ENCODE results near the gene YPEL5. TPM values are rescaled to one million over a fixed set of nuclear protein-coding genes. Genes with fewer than 3 reads are reported as not detected.

YPEL5 gene
- 59.4 and 59.5 TPM in 2 replicates for total RNA-seq

GRCh38 chr2:30146337-30147195 lies at the start of gene YPEL5:
Gene YPEL5, plus strand, starts transcription at chr2:30147007. Its CDS starts 9,645 bp downstream, at chr2:30156652.

Other genes with a start within 250 kb of the YPEL5 start
- gene ALK, start 225.4 kb upstream of the YPEL5 start, total RNA-seq: not detected in 2 replicates
- 8.9 and 10.8 TPM in 2 replicates for gene LBH, start 84.5 kb downstream of the YPEL5 start, total RNA-seq

Measured in myometrial cell (primary cell).